DND-41 (cell line): ENCODE results near the gene KANSL1.

ENCODE experiments used
- EZH2 ChIP-seq: IDR thresholded peaks from 3 replicates; pipeline ENCODE4 v1.6.1; 2012; ENCODE audit warnings: borderline replicate concordance, low read depth, mild to moderate bottlenecking, moderate library complexity, low read length, inconsistent platforms; ENCODE audit not compliant: severe bottlenecking
- TF ChIP-seq, protein P1 (sequence below): IDR thresholded peaks from 2 replicates; pipeline ENCODE4 v1.5.1; 2012; ENCODE audit warnings: borderline replicate concordance, low read length, moderate library complexity, mild to moderate bottlenecking; ENCODE audit not compliant: poor library complexity, severe bottlenecking; ENCODE audit errors: extremely low read depth

DNA sequence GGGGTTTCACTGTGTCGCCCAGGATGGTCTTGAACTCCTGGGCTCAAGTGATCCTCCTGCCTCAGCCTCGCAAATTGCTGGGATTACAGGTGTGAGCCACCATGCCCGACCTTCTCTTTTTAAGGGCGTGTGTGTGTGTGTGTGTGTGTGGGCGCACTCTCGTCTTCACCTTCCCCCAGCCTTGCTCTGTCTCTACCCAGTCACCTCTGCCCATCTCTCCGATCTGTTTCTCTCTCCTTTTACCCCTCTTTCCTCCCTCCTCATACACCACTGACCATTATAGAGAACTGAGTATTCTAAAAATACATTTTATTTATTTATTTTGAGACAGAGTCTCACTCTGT lies 190.3 kb downstream of the KANSL1 start:
- TF ChIP-seq, protein P1, sequence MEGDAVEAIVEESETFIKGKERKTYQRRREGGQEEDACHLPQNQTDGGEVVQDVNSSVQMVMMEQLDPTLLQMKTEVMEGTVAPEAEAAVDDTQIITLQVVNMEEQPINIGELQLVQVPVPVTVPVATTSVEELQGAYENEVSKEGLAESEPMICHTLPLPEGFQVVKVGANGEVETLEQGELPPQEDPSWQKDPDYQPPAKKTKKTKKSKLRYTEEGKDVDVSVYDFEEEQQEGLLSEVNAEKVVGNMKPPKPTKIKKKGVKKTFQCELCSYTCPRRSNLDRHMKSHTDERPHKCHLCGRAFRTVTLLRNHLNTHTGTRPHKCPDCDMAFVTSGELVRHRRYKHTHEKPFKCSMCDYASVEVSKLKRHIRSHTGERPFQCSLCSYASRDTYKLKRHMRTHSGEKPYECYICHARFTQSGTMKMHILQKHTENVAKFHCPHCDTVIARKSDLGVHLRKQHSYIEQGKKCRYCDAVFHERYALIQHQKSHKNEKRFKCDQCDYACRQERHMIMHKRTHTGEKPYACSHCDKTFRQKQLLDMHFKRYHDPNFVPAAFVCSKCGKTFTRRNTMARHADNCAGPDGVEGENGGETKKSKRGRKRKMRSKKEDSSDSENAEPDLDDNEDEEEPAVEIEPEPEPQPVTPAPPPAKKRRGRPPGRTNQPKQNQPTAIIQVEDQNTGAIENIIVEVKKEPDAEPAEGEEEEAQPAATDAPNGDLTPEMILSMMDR = no peak
- no peak for TF ChIP-seq EZH2
